DMS53 (cell line): ENCODE measurements around the gene ZBTB46.
"Not testable (repeated sequence)": the region's sequence is repeated elsewhere in the genome, so short reads cannot be mapped to it uniquely, and the experiment has no call there.

ENCODE experiments used
- DNase-seq: peaks from one replicate; lab custom pipeline; 2025; lab: John Stamatoyannopoulos, UW

ZBTB46 gene

DNA sequence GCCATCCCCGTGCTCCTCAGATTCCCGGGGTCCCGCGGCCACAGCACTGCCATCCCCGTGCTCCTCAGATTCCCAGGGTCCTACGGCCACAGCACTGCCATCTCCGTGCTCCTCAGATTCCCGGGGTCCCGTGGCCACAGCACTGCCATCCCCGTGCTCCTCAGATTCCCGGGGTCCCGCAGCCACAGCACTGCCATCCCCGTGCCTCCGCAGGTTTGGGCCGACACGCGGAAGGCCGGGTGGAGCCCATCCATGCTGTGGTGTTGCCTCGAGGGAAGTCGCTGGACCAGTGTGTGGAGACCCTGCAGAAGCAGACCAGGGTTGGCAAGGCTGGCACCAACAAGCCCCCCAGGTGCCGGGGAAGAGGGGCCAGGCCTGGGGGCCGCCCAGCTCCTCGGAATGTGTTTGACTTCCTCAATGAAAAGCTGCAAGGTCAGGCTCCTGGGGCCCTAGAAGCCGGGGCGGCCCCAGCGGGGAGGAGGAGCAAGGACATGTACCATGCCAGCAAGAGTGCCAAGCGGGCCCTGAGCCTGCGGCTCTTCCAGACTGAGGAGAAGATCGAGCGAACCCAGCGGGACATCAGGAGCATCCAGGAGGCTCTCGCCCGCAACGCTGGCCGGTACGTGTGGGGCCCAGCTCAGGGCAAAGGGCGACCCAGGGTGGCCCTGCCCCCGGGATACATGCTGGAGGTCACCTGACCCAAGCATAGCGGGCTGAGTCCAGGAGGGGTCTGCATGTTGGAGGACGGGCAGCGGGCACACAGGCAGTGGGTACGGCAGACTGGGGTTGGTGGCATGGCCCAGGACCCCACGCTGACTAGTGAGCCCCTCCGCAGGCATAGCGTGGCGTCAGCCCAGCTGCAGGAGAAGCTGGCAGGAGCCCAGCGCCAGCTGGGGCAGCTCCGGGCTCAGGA, 95.9 kb downstream of the ZBTB46 start:
- no peak for DNase-seq

DNA sequence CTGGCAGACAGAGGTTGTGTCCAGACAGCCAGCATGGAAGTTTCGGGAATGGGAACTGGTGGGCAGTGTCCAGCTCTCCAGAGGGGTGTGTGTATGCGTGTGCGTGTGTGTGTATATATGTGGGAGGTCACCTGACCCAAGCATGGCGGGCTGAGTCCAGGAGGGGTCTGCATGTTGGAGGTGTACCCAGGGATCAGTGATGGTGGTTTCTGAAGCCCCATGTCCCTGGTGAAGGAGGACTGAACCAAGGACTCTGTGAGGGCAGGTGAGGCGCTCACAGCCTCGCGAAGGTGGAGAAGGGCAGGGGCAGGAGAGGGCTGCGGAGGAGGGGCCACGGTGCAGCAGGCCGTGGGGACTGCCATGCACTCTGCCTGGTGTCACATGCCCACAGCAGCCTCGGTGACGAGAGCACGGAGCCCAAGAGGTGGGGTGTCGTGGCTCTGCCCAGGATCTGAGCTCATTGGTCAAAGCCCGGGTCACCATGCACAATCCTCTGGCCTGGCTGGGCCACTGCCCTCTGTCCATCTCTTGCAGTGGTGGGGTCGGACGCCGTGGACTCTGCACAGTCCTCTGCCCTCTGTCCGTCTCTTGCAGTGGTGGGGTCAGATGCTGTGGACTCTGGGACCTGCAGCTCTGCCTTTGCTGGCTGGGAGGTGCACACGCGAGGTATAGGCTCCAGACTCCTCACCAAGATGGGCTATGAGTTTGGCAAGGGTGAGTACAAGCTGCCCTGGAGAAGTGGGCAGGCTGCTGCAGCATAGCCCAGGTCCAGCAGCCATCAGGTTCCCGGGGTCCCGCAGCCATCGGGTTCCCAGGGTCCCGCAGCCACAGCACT, 96.7 kb downstream of the ZBTB46 start:
- no peak for DNase-seq

DNA sequence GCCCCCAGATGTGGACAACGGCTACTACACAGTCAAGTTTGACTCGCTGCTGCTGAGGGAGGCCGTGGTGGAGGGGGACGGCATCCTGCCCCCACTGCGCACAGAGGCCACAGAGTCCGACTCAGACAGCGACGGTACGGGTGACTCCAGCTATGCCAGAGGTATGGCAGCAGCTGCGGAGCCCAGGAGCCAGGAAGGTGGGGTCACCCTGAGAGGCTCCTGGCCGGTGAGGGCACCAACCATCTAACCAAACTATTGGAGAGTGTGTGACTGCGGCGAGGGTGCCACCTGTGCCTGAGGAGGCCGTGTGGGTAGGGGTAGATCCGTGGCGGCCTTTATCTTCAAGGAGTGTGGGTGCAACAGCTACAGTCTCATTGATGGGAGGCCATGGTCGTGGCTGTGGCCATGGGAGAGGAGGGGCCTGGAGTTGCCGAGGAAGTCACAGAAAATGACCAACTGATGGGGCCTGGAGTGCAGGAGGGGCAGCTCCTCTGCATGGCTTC, 97.4 kb downstream of the ZBTB46 start:
- DNase-seq, result no peak

DNA sequence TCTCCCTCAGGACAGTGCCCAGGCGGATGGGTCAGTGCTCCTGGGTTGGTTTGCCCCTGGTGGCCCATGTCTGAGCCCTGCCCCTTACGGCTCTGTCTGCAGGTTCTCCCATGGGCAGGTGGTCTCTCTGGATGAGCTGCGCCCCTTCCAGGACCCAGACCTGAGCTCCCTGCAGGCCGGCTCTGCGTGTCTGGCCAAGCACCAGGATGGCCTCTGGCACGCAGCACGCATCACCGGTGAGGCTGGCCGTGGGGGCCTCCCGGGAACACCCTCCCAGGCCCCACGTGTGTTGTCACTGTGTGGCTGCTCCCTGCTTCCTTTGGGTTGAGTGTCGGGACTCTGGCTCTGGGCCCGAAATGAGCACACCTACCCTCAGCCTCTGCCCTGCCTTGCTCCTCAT, 97.9 kb downstream of the ZBTB46 start:
- no peak for DNase-seq

DNA sequence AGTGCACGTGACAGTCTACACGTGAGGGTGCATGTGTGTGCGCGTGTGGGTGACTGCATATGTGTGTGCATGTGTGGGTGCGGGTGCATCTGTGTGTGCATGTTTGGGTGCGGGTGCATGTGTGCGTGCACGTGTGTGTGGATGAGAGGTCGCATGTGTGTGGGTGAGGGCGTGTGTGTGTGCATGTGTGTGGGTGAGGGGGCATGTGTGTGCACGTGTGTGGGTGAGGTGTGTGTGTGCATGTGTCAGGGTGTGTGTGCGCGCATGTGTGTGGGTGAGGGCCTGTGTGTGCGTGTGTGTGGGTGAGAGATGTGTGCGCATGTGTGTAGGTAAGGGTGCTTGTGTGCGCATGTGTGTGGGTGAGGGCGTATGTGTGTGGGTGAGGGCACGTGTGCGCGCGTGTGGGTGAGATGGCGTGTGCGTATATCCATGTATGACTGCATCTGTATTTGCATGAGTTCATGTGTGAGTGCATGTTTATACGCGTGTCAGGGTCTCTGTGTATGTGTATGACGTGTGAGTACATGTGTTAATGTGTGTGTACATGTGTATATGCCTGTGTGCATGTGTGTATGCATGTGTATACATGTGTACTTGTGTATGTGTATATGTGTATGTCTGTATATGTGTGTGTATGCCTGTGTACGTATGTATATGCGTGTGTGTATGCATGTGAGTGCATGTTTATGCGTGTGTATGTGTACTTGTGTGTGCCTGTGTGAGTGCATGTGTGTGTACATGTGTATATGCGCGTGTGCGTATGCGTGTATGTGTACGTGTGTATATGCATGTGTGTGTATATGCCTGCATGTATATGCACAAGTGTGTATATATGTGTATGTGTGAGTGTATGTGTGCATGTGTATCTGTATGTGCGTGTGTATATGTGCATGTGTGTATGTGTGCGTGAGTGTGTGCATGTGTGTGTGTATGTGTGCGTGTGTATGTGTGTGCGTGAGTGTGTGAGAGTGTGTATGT, 98.7 kb downstream of the ZBTB46 start:
- no peak for DNase-seq

DNA sequence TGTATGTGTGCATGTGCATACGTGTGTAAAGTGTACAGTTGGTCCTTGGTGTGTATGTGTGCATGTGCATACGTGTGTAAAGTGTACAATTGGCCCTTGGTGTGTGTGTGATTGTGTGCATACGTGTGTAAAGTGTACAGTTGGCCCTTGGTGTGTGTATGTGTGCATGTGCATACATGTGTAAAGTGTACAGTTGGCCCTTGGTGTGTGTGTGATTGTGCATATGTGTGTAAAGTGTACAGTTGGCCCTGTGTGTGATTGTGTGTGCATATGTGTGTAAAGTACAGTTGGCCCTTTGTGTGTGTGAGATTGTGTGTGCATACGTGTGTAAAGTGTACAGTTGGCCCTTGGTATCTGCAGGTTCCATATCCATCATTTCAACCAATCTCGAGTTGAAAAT, 99.7 kb downstream of the ZBTB46 start:
- DNase-seq, result no peak

DNA sequence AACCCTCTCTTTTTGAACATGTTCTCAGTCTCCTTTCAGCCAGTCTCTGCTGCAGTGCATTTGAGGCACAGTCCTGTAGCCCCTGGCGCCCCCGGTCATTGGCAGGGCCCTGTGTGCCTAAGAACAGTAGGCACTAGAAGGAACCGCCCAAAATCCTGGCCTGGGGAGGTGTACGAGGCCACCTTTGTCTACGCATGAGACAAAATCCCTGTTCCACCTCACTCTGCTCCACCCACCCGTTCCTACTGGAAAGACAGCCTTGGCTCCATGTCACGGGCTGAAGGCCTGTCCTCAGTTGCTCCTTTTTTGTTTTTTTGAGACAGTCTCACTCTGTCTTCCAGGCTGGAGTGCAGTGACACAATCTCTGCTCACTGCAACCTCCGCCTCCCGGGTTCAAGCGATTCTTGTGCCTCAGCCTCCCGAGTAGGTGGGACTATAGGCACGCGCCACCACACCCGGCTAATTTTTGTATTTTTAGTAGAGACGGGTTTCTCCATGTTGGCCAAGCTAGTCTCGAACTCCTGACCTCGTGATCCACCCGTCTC, 100.8 kb downstream of the ZBTB46 start:
- DNase-seq, result not testable (repeated sequence)

DNA sequence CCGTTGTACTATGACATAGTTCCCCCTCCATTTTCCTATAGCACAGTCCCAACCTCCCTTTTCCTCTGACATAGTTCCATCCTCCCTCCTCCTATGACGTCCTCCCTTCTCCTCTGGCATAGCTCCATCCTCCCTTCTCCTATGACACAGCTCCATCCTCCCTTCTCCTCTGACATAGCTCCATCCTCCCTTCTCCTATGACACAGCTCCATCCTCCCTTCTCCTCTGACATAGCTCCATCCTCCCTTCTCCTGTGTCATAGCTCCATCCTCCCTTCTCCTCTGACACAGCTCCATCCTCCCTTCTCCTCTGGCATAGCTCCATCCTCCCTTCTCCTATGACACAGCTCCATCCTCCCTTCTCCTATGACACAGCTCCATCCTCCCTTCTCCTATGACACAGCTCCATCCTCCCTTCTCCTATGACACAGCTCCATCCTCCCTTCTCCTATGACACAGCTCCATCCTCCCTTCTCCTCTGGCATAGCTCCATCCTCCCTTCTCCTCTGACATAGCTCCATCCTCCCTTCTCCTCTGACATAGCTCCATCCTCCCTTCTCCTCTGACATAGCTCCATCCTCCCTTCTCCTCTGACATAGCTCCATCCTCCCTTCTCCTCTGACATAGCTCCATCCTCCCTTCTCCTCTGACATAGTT, 108.0 kb downstream of the ZBTB46 start:
- DNase-seq, result not testable (repeated sequence)

DNA sequence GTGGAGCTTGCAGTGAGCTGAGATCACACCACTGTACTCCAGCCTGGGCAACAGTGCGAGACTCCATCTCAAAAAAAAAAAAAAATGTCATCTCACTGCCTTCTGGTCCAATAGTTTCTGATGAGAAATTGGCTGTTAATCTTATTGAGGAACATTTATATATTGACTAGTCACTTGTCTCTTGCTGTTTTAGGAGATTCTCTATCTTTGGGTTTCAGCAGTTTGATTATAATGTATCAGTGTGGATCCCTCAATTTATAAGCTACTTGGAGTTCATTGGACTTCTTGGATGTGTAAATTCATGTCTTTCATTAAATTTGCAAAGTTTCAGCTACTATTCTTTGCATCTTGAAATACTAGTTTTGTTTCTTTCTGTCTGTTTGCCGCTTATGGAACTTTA, 112.1 kb downstream of the ZBTB46 start:
- no peak for DNase-seq

DNA sequence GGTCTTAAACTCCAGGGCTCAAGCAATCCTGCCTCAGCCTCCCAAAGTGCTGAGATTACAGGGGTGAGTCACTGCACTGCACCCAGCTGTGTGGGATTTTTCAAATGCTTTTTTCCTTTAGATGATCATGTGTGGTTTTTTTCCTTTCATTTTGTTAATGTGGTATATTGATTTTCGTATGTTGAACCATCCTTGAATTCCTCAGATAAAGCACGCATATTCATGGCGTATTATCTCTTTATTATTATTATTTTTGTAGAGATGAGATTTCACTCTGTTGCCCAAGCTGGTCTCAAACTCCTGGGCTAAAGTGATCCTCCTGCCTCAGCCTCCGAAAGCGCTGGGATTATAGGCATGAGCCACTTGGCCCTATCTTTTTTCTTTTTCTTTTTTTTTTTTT, 116.2 kb downstream of the ZBTB46 start:
- DNase-seq, result no peak

DNA sequence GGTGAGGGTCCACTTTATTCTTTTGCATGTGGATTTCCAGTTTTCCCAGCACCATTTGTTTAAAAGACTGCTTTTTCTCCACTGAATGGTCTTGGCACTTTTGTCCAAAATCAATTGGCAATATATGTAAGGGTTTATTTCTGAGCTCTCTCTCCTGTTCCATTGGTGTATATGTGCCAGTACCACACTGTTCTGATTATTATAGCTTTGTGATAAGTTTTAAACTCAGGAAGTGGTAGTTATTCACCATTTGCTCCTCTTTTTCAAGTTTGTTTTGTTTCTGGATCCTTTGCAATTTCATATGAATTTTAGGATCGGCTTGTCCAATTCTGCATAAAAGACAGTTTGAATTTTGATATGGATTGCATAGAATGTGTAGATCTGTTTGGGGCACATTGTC, 118.9 kb downstream of the ZBTB46 start:
- DNase-seq, result no peak

DNA sequence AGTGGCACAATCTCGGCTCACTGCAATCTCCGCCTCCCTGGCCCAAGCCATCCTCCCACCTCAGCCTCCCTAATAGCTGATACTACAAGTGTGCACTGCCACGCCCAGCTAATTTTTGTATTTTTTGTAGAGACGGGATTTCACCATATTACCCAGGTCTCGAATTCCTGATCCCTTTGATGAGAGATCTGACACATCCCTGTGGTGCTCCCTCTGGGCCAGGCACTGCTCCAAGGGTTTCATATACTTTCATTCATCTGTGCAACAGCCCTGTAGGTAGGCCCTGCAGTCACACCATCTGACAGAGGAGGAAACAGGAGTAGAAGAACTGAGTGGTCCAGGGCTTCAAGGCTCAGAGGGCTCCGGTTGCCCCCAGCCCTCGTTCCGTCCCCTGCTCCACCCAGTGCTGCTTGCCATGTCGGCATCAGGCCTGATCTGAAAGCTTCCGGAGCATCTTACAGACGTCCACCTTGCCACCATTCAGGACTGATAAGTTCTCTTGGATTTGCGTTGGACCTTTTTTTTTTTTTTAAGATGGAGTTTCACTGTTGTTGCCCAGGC, 119.9 kb downstream of the ZBTB46 start:
- DNase-seq, result no peak

DNA sequence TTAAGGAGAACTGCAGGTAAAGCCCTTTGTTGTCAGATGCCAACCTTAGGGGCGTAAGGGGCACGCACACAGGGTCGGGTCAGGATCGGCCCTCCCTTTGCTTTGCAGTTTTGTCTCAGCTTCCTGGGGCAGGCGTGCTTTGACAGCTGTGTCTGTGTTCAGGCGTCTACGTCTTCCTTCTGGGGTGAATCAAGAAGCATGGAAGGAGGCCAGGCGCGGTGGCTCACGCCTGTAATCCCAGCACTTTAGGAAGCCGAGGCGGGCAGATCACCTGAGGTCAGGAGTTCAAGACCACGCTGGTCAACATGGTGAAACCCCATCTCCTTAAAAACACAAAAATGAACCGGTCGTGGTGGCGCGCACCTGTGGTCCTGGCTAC, 121.9 kb downstream of the ZBTB46 start:
- DNase-seq, result no peak

DNA sequence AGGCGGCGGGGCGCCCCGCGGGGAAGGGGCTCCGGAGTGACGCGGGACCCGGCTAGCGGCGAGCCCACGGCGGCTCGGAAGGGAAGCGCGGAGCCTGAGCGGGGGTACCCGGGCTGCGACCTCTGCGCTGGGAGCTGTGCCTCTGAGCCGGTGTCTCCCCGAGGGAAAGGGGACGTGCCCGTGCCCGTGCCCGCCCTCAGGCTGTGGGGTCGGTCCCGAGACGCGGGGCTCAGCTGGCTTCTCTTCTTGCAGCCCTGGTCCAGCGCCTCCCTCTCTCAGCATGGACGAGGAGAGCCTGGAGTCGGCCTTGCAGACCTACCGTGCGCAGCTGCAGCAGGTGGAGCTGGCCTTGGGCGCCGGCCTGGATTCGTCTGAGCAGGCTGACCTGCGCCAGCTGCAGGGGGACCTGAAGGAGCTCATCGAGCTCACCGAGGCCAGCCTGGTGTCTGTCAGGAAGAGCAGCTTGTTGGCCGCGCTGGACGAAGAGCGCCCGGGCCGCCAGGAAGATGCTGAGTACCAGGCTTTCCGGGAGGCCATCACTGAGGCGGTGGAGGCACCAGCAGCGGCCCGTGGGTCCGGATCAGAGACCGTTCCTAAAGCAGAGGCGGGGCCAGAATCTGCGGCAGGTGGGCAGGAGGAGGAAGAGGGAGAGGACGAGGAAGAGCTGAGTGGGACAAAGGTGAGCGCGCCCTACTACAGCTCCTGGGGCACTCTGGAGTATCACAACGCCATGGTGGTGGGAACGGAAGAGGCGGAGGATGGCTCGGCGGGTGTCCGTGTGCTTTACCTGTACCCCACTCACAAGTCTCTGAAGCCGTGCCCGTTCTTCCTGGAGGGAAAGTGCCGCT, 122.5 kb downstream of the ZBTB46 start:
- peak; percentile 59 for DNase-seq

DNA sequence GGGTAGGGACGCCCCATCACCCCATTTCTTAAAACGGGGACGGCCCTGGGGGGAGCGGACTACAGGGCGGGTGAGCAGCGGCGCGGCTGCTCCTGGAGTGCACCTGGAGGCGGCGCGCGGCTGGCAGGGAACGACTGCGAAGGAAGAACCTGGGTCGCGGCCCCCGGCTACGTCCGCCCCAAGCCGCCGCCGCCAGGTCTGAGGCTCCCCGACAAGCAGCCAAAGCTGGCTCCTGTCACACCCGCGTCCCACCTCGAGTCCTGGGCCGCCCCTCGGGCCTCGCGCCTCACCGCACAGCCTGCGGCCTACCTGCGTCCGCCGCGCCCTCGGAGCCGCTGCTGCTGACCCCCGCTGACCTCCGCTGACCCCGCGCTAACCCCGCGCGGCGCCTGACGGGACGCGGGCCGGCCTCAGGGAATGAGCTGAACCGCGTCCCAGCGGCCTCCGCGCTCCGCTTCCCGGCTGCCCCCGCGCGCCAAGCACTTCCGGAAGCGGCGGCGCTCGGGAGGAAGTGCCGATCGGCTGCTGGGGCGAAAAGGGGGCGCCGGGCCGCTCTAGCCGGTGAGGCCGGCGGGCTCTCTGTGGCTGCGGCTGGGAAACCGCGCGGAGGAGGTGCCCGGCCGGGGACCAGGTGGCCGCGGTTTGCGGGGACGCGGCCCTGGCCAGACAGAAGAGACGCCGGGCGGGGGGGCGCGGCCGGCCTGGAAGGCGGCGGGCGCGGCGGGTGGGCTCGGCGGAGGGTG, 123.3 kb downstream of the ZBTB46 start, which contains the start of the genes ARFRP1 and ZGPAT:
ARFRP1 (minus strand) TSS at position 419 of the 743 bp plus-strand sequence. CDS start 885 bp downstream, outside the sequence.
ZGPAT (plus strand) TSS at position 482 of the 743 bp plus-strand sequence. CDS start 542 bp downstream, outside the sequence.
- DNase-seq, result peak; percentile 93

DNA sequence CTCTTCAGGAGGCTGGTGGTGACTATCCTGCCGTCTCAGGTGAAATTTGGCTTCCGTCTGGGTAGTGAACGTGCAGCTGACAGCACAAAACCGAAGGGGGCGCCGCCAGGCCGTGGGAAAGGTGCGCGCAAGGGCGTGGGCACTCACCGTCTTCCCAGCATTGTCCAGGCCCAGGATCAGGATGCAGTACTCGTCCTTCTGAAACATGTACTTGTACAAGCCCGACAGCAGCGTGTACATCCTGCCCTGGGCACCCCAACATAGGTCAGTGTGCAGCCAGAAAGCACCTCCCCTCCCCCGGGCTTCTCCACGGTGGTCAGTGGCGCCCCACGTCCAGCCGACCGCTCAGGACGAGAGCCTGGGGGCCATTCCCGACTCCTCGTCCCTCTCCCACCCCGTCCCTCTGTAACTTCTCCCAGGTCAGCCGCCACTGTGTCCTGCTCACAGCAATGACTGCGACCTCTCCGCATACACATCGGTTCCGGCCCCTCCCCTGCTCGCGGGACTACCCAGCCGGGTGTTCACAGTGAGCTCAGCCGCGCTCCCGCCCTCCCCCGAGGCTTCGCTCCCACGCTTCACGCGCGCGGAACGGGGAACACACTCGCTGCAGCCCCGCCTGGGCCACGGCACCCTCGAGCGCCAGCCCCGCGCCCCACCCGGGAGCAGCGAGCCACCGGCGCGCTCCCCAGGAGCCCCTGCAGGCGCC, 124.1 kb downstream of the ZBTB46 start:
- peak; percentile 74 for DNase-seq

DNA sequence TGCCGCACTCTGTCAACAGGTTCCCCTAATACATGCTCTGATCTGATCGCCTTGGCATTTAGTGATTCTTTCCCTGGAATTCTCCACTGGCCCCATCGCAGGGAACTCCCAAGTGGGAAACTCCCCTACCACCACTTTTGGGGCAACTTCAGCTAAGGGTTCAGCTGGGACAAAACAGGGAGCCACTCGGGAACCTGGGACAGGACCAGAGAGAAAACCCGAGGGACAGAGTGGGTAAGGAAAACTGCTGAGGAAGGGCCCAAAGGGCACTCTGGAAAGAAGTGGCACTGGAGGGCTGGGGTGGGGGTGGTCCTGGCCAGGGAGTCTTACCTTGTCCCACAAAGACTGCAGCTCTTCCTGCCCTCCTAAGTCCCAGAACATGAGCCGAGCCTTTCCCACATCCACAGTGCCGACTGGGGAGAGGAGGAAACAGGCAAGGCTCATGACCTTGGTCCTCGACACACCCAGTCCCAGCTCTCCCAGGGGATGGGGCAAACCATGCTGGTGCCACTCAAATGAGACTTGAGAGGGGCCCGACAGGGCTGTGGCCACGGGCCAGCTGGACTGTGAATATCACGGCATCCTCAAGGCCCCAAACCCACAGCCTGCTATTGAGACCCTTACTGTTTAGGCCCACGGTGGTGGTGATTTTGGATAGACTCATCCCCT, 124.9 kb downstream of the ZBTB46 start:
- DNase-seq, result no peak
